NCI-H774 (cell line): ENCODE measurements around the gene GET4.
A peak's percentile ranks its signal among the peaks of the same experiment; 100 is the strongest.
"Not testable (repeated sequence)": the region's sequence is repeated elsewhere in the genome, so short reads cannot be mapped to it uniquely, and the experiment has no call there.

Source experiments
- DNase-seq: peaks from one replicate; lab custom pipeline; 2025; lab: John Stamatoyannopoulos, UW

Gene GET4

DNA sequence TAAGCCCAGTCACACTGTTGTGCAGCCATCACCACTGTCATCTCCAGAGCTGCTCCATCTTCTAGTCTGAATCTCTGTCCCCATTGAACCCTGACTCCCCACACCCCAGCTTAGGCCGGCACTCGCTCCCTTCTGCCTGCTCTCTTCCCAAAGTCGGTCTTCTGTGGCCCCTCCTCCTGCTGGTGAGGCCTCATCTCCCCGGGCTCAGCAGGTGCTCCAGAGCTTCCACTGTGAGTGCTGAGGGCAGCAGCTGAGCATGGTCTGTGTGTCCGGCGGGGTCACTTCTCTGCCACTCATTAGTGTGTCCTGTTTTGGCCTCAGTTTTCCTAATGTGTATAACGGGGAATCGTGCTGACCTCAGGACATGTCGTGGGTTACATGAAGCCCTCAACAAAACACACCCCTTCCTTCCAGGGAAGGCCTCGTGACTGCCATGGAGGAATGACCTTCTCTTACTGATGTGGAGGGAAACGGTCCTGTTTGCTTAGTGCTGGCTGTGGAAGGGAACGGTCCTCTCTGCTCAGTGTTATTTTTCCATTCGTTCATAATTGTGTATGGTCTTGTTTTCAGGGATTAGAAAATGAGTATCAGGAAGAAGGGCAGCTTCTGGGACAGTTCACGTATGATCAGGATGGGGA, 4.3 kb upstream of the GET4 start:
- no peak for DNase-seq

DNA sequence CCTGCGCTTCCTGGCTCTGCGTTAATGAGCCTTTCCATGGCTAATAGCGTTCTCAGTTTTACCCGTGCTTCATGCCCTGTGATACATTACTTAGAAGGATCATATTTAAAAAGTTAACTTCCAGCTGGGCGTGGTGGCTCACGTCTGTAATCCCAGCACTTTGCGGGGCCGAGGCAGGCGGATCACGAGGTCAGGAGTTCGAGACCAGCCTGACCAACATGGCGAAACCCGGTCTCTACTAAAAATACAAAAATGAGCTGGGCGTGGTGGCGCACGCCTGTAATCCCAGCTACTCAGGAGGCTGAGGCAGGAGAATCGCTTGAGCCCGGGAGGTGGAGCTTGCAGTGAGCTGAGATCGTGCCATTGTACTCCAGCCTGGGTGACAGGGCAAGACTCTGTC, 3.7 kb upstream of the GET4 start:
- DNase-seq, result not testable (repeated sequence)

DNA sequence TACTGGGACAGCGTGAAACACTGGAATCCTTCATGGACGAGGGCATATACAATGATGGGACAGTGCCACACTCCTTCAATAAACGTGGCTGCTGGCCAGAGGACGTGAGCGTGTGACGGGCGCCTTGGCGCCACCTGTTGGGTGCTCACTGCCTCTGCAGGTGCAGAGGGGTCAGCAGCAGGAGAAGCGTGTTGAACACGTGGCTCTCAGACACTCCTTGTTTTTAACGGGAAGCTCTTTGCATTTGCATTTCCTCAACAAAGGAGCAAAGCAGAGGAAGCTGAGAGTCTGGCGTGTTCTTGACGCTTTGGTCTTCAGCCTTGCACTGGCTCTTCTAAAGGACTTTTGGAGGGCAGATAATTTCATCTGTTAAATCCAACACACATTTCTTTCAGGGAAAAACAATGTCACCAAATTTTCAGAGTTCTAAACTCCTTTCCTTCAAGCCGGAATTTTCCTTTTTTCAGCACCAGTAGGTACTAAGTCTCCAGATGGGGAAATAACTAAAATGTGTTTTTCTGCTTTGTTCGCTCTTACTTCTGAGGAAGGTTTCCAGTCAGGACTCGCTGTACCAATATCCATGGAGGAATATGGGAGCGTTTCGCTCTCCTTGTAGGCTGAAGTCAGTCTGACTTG, 2.9 kb upstream of the GET4 start:
- DNase-seq, result peak; percentile 75

DNA sequence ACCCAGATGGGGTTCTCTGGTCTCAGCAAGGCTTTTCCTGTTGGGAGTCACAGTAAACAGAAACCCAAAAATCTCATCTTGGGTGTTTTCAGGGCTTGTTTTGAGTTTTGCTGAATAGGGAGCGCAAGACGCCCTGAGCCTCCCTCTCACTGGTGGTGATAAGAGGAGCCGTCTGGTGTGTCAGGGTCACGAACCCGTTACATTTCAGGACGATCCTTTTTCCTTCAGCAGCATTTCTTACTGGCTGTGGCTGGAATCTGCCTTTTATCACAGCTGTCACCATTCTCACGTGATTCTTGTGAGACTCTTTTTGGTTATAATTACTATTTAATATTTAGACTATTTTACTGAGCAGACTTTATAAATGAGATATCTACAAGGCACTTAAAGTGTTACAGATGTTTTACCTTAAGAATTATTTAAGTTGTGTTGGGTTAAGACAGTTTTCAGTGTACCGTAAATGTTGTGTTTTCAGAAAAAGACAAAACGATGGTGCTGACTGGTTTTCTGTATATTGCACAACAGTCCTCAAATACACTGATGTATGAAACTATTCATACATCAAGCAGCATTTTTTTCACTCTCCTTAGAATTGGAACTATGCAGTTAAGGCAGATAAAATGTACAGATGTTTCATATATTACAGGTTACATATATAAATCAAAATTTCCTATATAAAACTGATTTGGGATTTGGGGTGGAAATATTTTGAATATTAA, 2.2 kb upstream of the GET4 start:
- DNase-seq, result no peak

DNA sequence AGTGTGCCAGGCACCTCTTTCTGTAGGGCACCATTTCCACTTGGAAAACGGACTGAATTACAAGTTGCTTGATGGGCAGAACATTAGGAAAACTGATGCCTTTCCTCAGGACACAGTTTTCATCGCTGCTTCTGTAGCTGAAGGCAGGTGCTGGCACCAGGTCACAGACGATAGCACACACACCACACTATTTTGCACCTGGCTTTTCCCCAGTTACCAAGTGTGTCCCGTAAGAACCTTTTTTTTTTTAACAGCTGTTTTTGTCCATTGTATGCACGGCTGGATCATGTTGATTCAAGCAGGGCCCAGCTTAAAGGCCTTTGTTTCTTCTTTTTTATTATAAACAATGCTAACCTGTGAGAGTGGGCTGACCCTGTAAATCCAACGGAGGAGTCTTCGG, 1.3 kb upstream of the GET4 start:
- DNase-seq, result peak; percentile 90

DNA sequence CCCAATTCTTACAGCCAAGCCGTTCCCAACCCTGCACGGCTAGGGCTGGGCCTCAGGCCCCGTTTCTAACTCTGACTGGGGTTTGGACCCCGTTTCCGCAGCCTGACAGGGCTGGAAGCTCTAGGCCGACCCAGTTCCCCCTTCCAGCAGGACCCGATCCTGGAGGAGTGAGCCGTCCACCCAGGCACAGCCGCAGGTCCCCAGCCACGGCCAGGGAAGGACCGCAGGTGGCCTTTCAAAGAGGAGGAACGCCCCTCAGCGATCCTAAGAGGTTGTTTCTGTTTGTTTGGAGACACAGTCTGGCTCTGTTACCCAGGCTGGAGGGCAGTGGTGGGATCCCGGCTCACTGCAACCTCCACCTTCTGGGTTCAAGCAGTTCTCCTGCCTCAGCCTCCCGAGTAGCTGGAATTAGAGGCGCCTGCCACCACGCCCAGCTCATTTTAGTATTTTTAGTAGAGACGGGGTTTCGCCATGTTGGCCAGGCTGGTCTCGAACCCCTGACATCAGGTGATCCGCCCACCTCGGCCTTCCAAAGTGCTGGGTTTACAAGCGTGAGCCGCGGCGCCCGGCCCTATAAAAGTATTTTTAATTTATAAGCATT, 778 bp upstream of the GET4 start:
- DNase-seq, result no peak

DNA sequence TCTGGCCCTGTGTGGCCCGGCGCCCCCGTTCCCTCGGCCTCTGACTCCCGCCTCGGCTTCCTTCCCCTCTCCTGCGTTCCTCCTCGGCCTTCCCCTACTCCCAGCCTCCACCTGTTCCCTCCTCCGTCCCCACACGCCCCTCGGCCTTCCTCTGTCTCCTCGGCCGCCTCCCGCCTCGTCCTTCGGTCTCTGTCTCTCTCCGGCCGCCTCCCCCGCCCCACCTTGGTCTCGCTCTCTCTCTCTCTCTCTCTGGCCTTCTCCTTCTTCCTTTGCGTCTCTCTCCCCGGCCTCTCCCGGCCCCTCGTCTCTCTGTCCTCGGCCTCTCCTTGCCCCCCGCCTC, 588 bp downstream of the GET4 start:
- no peak for DNase-seq

DNA sequence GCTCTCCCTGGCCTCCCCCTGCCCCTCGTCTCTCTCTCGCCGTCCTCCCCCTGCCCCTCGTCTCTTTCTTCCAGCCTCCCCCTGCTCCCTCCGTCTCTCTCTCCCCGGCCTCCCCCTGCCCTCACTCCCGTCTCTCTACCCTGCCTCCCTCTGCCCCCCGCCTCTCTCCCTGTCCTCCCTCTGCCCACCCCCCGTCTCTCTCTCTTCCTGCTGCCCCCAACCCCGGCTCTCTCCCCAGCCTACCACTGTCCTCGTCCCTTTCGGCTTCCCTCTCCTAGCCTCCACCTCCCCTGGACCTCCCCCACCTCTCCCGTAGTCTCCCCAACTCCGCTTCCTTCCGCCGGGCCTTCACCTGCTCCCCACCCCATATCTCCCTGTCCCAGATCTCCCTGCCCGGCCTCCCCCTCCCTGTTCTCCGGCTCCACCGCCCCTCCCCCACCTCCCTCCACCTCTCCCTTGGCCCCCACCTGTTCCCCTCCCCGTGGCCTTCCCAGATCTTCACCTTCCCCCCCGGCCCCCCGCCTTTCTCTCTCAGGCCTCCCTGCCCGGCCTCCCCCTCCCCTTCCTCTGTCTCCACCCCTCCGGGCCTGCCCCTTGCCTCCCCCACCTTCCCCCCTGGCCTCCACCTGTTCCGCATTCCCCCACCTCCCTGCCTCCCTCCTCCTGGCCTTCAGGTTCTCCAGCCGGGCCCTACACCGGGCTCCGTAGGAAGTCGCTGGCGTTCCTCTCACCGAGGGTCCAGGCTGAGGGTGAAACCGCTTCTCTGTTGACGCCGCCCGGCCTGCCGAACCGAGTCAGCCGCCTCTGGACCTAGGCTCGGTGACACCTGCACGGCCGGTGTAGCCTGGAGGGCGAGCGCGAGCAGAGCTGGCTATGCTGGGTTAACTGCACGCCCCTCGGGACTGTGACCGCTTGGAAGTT, 1.2 kb downstream of the GET4 start:
- peak; percentile 20 for DNase-seq

DNA sequence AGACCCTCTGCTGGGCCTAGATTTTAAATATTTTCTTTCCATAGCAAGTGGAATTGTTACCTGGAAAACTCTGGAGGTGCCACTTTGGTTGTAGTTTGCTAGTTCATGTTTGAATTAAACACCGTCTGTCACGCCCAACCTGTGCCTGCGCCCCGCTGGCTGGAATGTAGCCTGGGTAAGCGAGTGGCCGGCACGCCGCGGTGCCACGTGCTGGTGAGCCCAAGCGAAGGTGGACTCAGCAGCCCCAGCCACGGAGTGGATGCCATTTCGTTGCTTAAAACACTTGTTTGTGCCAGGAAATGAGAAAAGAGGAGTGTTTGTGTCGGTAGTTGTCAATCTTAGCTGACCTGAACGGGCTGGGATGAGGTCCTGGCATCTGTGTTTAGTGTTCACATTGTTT, 2.7 kb downstream of the GET4 start:
- DNase-seq, result no peak

DNA sequence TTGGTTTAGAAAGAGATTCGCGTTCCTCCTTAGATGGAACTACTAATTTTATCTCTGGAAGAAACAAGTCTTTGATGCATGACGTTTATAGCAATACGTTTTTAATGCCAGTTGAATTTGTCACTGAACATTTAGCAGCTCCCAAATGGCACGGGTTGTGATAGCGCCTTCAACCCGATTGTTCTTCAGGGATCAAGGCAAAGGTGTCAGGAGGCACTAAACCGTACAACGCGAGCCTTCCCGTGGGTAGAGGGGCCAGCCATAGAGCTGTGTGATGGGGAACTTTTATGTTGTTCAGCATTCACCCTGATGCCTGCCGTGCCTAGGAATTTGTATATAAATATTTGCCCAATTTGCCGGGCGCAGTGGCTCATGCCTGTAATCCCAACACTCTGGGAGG, 3.4 kb downstream of the GET4 start:
- no peak for DNase-seq

DNA sequence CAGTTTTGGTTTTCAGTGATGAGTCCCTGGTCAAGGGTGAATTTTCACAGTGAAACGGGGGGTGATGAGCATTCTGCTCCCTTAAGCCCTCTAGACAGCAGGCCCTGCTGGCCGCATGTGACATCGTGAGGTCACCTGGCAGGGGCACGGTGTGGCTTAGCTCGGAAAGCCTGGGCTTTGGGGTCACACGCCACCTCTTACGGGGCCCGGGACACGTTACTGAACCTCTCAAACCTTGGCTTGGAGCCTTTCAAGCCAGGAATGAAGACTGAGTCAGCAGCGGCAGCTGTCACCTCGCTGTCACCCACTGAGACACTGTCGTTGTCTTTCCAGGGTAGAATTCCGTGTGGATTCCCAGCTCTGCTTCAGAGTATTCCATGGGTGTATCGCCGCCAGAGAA, 4.1 kb downstream of the GET4 start:
- DNase-seq, result no peak

DNA sequence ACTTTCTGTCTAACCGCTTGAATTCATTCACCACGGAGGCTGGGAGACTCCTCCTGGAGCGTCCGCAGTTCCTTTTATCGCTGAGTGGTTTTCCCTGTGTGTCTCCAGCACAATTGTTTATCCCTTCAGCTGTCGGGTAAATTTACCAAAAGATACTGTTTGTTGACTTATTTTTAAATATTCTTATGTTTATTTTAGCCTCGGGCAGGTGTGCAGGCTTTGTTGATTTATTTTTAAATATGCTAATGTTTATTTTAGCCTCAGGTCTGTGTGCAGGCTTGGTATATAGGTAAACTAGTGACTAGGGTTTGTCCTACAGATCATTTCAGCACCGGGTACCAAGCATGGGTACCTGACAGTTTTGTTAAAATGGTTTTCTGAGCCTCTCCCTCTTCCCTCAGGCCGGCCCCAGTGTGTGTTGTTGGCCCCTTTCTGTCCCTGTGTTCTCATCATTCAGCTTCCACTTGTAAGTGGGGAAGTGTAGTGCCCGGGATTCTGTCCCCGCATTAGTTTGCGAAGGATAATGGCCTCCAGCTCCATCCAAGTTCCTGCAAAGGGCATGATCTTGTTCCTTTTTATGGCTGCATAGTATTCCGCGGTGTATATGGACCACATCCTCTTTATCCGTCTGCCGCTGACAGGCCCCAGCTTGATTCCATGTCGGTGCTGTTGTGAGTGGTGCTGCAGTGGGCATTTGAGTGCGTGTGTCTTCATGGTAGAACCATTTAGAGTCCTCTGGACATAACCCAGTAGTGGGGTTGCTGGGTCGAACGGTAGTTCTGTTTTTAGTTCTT, 5.3 kb downstream of the GET4 start:
- peak; percentile 43 for DNase-seq

DNA sequence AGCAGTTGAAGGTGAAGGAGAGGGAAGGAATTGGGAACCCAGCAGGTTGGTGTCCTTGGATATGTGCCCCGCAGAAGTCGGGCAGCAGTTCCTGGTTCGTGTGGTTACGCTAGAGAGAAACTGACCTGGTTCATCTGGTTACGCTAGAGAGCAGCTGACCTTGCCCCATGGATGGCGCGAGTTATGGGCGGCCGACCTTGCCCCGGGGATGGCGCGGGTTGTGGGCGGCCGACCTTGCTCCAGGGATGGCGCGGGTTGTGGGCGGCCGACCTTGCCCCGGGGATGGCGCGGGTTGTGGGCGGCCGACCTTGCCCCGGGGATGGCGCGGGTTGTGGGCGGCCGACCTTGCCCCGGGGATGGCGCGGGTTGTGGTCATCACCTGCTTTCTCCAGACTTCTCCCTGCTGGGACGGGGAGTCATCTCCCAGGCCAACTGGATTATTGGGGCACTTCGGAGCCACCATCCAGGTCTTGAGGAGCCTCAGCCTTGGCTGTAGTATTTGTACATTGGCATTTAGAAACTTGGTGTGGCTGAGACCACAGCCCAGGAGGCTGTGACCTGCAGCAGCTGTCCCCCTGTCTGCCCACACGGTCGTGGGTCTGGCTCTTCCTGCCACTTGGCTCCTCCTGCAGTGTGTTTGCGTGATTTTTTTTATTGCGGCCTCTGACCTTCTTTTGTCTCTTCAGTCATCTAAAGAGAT, 6.1 kb downstream of the GET4 start:
- no peak for DNase-seq

DNA sequence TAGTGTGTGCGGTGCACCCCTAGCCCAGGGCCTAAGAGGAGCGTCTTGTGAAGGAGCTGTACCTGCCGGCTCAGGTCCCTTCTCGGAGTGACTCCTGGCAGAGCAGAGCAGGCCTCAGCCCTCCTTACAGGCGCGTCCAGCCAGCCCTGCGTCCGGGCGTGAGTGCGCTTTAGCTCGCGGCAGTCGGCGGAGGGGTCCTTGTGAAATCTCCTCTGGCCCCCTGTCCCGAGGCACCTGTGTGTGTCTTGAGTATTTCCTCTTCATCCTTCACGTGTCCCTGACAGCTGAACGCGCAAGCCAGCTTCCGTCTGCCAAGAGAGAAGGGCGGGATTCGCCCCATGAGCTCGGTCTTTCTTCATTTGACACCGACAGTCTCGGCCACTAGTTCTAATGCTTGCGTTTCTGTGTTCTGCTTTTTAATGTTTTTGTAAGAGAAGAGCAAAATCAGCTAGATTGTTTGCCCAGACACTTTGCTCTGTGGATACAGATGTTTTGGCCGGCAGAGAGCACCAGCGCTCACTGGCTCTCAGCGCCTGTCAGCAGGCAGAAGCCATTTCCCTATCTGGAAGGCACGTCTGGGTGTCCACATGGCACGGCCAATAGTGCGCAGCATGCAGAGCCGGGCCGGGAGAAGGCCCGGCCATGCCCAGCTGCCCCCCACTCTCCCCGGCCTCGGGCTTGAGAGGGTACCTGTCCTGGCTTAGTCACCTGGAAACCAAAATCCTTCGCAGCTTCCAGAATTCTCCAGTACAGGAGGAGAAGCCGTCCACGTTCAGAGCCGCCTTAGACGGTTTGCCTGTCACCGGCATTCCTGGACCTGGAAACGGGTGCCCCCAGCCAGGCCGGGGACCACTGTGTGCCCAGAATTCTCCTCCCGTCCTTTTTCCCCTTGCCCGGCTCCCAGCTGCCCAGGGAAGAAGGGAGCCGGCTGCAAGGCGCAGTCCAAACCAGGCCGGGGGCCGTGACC, 7.0 kb downstream of the GET4 start:
- no peak for DNase-seq

DNA sequence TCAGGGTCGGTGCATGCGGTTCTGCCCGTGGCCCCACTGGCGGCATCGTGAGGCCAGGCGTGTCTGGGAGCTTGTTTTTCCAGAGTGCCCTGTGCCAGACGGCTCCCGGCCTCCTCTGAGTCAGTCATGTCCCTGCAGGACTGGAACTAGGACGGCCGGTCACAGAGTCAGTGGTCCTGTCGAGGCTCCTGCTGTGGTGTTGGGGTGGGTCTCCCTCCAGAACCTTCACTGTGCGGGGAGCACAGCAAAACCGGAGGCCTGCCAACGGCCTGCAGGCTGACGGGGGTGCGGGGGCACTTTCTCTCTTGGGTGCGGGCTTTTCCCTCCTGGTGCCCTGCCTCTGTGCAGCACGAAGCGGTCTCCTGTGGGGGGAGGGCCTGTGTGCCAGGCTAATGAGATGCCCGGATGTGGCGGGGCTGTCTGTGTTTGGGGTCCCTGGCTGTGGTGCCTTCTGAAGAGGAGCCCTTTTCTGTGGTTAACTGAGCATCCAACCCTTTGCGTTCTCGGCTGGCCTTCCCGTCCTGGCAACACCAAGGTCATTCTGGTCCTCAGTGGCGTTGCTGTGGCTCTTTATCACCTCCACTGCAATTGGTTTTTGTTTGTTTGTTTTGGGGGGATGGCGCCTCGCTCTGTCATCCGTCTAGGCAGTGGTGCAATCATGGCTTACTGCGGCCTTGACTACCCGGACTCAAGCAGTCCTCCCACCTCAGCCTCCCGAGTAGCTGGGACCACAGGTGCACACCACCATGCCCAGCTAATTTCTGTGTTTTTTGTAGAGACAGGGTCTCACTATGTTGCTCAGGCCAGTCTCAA, 8.0 kb downstream of the GET4 start:
- DNase-seq, result no peak

DNA sequence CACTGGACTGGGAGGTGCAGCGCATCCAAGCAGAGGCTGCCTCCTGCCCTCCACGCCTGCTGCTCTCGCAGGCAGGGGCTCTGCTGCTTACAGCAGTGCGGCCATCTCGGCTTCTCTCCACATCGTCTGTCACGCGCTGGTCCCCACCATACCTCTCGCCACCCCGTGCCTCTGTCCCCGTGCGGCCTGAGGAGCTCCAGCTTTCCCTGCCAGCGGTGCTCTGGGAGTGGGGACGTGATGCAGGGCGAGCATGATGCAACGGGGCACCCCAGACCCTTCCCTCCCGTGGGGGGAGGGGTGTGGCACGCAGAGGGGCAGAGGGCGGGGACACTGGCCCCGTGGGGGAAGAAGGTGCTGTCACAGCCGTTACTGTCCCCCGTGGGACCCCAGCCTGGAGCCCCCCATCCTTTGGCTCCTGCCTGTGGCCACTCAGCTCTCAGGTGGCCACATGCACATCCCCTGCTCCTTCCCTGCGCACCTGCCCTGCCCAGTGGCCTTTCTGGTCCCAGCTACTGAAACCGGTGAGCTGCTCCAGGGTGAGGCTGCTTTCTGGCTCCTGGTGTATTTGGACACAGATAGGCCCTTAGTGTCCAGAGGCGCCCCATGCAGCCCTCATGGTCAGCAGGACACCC, 9.0 kb downstream of the GET4 start:
- no peak for DNase-seq

DNA sequence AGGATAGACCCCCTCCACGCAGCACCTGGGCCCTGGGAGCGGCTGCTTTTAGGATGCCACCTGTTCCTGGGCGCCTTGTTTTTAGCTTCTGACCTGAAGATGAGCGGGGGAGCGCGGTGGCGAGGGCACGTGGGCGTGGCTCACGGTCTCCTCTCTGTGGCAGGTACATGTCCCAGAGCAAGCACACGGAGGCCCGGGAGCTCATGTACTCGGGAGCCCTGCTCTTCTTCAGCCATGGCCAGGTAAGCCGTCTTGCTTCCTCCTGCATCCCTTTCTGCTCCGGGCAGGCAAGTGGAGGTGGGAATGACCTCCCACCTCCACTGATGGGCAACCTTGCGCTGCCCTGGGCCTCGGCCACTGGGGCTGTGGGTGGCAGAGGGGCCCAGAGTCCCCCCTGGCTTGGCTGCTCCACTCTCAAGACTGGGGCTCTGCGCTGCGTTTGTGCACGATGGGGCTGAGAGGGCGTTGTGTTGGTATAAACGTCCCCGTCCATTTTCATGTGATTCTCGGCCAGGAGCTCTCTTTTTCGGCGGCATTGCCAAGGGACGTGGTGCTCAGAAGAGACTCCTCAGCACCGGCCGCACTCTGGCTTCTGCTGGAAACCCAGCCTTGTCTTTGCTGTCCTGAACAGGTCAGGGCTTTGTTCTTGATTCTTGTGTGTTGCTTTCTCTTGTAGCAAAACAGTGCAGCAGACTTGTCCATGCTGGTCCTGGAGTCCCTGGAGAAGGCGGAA, 9.7 kb downstream of the GET4 start:
- no peak for DNase-seq
